GM21390 (cell line): ENCODE results near the gene ANKH.

Source experiments
- ATAC-seq: cut with Tn5 transposase; IDR thresholded peaks from one replicate; pipeline ENCODE4 v1.9.1; 2021; ENCODE audit not compliant: unreplicated experiment

The ANKH gene

GRCh38 chr5:14718778-14719177, 152.8 kb downstream of the ANKH start:
- ATAC-seq, result no peak

GRCh38 chr5:14716755-14717752, 154.5 kb downstream of the ANKH start:
- ATAC-seq, result no peak

- no peak for ATAC-seq
Measured at GRCh38 chr5:14715481-14715880, 156.1 kb downstream of the ANKH start.

GRCh38 chr5:14714706-14715105, 156.9 kb downstream of the ANKH start:
- no peak for ATAC-seq

- no peak for ATAC-seq
Measured at GRCh38 chr5:14713476-14714390, 157.8 kb downstream of the ANKH start.

- no peak for ATAC-seq
Measured at GRCh38 chr5:14712666-14713065, 158.9 kb downstream of the ANKH start.

- ATAC-seq, result no peak
Measured at GRCh38 chr5:14712131-14712530, 159.4 kb downstream of the ANKH start.

- ATAC-seq, result no peak
Measured at GRCh38 chr5:14710313-14710994, 161.1 kb downstream of the ANKH start.

- ATAC-seq, result no peak
Measured at GRCh38 chr5:14708551-14708950, 163.0 kb downstream of the ANKH start.

GRCh38 chr5:14707811-14708390, 163.7 kb downstream of the ANKH start:
- no peak for ATAC-seq

- no peak for ATAC-seq
Measured at GRCh38 chr5:14706615-14707021, 165.0 kb downstream of the ANKH start.

- ATAC-seq, result no peak
Measured at GRCh38 chr5:14705556-14705955, 166.0 kb downstream of the ANKH start.

- ATAC-seq, result no peak
Measured at GRCh38 chr5:14702238-14702839, 169.2 kb downstream of the ANKH start.

- ATAC-seq, result no peak
Measured at GRCh38 chr5:14701556-14701955, 170.0 kb downstream of the ANKH start.

- no peak for ATAC-seq
Measured at GRCh38 chr5:14700478-14701436, 170.8 kb downstream of the ANKH start.

GRCh38 chr5:14699807-14700400, 171.7 kb downstream of the ANKH start:
- ATAC-seq, result no peak

- no peak for ATAC-seq
Measured at GRCh38 chr5:14699159-14699558, 172.4 kb downstream of the ANKH start.

GRCh38 chr5:14698495-14698894, 173.1 kb downstream of the ANKH start:
- no peak for ATAC-seq

- no peak for ATAC-seq
Measured at GRCh38 chr5:14696851-14697250, 174.7 kb downstream of the ANKH start.
